Activated CD4-positive, alpha-beta T cell treated with anti-CD3 and anti-CD28 coated beads, Interleukin-2, amount 10 ng/mL, durations not matched to agents 7 days and 5 days (primary cell): ENCODE data around the gene DEFB132. TPM values are rescaled to one million over a fixed set of nuclear protein-coding genes. Genes with fewer than 3 reads are reported as not detected.

Experiments used
- CTCF ChIA-PET: fragments of 350-600 bp; sonication (Branson Sonifier 250); formaldehyde crosslinking; loops from one replicate; lab custom pipeline; 2021; ENCODE audit warnings: antibody characterized with exemption; lab: Charles Lee
- POLR2A ChIA-PET: fragments of 350-600 bp; sonication (Branson Sonifier 250); formaldehyde crosslinking; loops from one replicate; lab custom pipeline; 2021; ENCODE audit warnings: antibody characterized with exemption; lab: Charles Lee
- DNase-seq: peaks from one replicate; pipeline ENCODE4 v3.0.0-alpha.2; 2020
- H3K27ac Mint-ChIP-seq: one replicate; pipeline ENCODE4 v1.8.0; 2021; ENCODE audit warnings: mild to moderate bottlenecking, moderate library complexity, mixed read lengths
- H3K27me3 Mint-ChIP-seq: one replicate; pipeline ENCODE4 v1.8.0; 2021; ENCODE audit warnings: mixed read lengths
- H3K36me3 Mint-ChIP-seq: one replicate; pipeline ENCODE4 v1.8.0; 2021; ENCODE audit warnings: low read depth, mixed read lengths
- H3K4me1 Mint-ChIP-seq: one replicate; pipeline ENCODE4 v1.8.0; 2021; ENCODE audit warnings: mixed read lengths
- H3K4me3 Mint-ChIP-seq: one replicate; pipeline ENCODE4 v1.8.0; 2021; ENCODE audit warnings: mild to moderate bottlenecking, moderate library complexity, mixed read lengths
- H3K9me3 Mint-ChIP-seq: one replicate; pipeline ENCODE4 v1.8.0; 2021; ENCODE audit warnings: mixed read lengths
- total RNA-seq, 2 experiments: library from RNA; stranded (reverse); gene quantifications; one replicate each; pipeline ENCODE4 v1.2.3, GENCODE V29; 2021

DEFB132 gene
- total RNA-seq, 2 experiments from 2014 or later = not detected

DNA sequence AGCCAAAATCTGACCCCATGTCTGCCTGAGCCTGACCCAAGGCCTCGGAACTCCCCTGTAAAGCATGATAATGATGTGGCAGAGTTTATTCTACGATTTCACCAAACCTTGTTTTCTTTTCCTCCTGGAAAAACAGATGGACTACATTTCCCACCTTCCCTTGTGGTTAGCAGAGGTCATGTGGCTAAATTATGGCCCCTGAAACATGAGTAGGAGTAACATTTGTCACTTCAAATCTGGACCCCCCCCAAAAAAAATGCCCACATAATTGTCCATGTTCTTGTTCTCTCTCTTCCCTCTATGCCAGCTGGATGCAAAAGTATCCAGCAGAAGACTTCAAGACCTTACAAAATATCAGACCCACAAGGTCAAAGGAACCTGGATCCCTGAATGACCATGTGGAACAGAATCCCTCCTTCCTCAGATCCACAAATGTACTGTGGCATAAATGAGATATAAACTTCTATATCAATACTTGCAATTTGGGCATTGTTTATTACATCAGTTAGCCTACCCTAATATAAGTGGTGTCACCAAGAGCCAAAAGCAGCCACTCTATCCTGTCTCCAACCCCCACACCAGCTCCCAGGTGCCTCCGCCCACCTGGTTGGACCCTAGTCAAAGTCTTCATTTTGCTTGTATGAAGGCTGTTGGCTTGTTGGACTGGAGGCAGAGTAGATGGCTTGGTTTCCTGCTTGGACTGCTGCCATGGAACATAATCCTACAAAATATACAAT, 31.6 kb downstream of the DEFB132 start:
- no peak for DNase-seq
- no peaks in the 10 kb centered on the region for H3K27me3 Mint-ChIP-seq

DNA sequence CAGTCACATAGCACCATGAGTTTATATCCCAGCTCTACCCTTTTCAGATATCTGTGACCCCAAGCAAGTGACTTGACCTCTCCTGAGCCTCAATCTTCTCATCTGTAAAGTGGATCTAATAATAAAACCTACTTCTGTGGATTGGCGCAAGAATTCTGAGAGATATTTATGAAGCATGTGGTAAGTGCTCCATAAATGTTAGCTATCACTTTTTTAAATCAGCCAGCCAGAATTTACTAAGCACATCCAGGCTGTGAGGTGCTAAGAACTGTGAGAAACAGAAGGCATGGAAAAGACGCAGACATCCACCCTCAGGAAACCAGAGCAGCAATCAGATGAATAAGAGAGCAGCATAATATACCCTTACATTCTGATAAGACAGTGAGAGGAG, 32.2 kb downstream of the DEFB132 start:
- no peaks in the 10 kb centered on the region for H3K27me3 Mint-ChIP-seq
- H3K36me3 Mint-ChIP-seq = peaks cover 3% of the 10 kb centered on the region
- no peaks in the 10 kb centered on the region for H3K9me3 Mint-ChIP-seq
- no peak for DNase-seq
- peaks cover 27% of the 10 kb centered on the region for H3K4me1 Mint-ChIP-seq
- no peak overlapping the region for H3K27ac Mint-ChIP-seq
- POLR2A ChIA-PET = no interaction called here
- no peak overlapping the region for H3K4me3 Mint-ChIP-seq
- CTCF ChIA-PET = no interaction called here

More for the DNA sequence above, 31.6 kb downstream of the DEFB132 start:
- peaks cover 3% of the 10 kb centered on the region for H3K36me3 Mint-ChIP-seq
- H3K4me1 Mint-ChIP-seq = peaks cover 26% of the 10 kb centered on the region
- H3K4me3 Mint-ChIP-seq = no peak overlapping the region
- ChIA-PET POLR2A (no interaction called here), CTCF (no interaction called here)
- H3K27ac Mint-ChIP-seq = no peak overlapping the region
- no peaks in the 10 kb centered on the region for H3K9me3 Mint-ChIP-seq

DNA sequence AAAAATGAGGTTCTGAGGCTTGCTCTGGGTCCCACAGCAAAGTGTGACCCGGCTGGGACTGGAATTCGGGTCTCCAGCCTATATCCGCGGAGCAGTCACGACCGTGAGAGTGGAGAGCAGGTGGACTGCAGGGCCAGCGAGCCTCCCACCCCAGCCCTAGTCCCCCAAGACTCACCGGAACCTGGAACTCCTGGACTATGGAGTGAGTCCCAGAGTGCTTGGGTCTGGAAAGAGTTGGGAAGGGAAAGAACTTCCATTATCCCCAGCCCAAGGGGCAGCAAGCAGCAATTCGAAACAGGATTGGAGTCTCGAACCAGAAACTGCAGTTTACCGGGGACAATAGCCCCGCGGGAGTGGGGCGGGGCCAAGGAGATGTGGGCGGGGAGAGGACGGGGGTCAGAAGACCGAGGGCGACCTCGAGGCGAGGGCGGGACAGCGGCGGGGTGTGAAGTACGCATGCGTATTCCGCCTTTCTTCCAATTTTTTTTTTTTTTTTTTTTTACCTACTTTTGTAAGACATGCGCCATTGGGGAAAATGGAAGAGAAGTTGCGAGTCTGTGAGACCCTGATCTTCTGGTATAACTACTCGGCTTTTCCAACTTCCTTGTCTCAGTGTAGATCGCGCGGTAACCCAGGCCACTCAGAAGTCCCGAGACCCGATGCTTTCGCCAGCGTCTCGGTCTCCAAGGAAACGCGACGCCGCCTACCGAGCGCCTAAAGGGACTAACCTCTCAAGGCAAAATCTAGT, 32.7 kb downstream of the DEFB132 start, which contains the start of gene C20orf96:
TSS of gene C20orf96 (minus strand) at position 667 of the 748 bp plus-strand sequence. CDS start at position 527, 140 bp downstream.
- ChIA-PET POLR2A (no interaction called here), CTCF (no interaction called here)
- H3K27me3 Mint-ChIP-seq = no peaks in the 10 kb centered on the region
- H3K36me3 Mint-ChIP-seq = peaks cover 3% of the 10 kb centered on the region
- H3K4me3 Mint-ChIP-seq = no peak within 1 kb of the TSS
- no peaks in the 10 kb centered on the region for H3K9me3 Mint-ChIP-seq
- H3K27ac Mint-ChIP-seq = no peak within 1 kb of the TSS
- H3K4me1 Mint-ChIP-seq = peaks cover 32% of the 10 kb centered on the region
- DNase-seq = peak; percentile 91

DNA sequence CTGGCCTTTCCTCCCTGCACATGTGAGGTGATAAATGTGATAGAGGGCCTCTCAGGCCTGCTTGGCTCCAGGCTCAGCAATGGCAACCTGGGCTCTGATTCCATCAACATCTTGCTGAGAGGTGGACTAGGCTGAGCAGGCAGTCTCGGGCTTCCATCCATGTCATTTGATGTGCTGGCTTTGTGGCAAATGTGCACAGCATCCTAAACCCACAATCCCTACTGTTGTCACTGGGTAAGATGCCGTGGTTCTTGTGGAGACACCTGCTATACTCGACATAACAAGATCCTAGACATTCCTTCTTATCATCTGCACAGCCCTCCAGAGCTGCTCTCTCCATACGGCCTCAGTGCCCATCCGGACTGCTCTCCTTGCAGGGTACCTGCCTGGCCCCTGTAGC, 37.1 kb downstream of the DEFB132 start:
- Mint-ChIP-seq H3K36me3 (peaks cover 21% of the 10 kb centered on the region), H3K27ac (no peak overlapping the region), H3K9me3 (no peaks in the 10 kb centered on the region), H3K27me3 (no peaks in the 10 kb centered on the region), H3K4me1 (peaks cover 35% of the 10 kb centered on the region), H3K4me3 (no peak overlapping the region)
- DNase-seq = no peak
- CTCF ChIA-PET = interaction anchor here (0.9 kb wide), 1 partner anchor 9 kb away, joined by 3 read pairs; no protein-coding TSS in a partner anchor
- POLR2A ChIA-PET = no interaction called here

DNA sequence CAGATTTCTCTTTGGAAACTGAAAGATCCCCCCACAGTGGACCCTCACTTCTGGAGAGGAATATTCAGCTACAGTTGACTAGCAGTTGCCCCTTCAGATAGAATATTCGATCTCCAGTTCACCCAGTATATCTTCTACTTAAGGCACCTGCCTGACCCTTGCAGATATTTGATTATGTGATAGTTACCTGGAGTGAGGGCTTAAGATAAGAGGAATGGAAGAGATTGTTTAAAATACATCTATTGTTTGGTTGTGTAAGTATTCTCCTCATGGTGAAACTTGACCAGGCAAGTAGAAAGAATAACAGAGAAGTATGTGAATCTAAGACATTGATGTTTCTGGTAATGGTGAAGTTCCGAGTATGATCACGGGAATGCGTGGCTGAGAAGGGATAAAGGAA, 38.3 kb downstream of the DEFB132 start:
- CTCF ChIA-PET = no interaction called here
- POLR2A ChIA-PET = no interaction called here

DNA sequence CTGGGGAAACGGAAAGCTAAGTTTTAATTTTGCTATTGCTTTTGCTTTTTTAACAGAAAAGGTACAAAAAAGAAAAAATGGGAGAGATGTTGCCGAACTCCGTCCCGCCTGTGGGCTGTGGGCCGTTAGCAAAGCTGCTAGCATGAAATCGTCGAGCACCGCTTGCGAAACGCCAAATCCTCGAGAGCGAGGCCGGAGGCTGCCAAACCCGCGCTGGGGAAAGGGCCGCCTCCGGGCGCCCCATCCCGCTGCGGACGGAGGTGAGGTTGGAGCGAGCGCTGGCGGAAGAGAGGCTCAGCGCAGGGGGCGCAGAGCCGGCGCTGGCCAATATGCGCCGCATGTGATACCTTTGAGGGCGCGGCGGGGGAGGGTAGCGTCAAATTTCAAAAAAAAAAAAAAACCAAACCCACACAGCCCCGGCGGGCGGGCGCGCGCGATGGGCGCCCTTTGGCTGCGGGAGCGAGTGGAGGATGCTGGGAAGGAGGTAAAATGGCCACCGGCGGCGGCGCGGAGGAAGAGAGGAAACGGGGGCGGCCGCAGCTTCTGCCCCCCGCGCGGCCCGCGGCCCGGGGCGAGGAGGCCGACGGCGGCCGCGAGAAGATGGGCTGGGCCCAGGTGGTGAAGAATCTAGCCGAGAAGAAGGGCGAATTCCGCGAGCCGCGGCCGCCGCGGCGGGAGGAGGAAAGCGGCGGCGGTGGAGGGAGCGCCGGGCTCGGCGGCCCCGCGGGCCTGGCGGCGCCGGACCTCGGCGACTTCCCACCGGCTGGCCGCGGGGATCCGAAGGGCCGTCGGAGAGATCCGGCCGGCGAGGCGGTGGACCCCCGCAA, 39.8 kb downstream of the DEFB132 start, which contains the start of gene ZCCHC3:
TSS of gene ZCCHC3 (plus strand) at position 473 of the 827 bp plus-strand sequence. CDS start at position 490, 17 bp downstream.
- DNase-seq = peak; percentile 87
- H3K4me3 Mint-ChIP-seq = peak within 1 kb of the TSS; percentile 98
- H3K27ac Mint-ChIP-seq = peak within 1 kb of the TSS; percentile 100
- ChIA-PET CTCF (interaction anchor here (0.5 to 1.1 kb wide), 3 partner anchors 19 to 228 kb away, joined by 3 read pairs; no protein-coding TSS in a partner anchor), POLR2A (no interaction called here)
- H3K4me1 Mint-ChIP-seq = peaks cover 53% of the 10 kb centered on the region
- peaks cover 42% of the 10 kb centered on the region for H3K36me3 Mint-ChIP-seq
- no peaks in the 10 kb centered on the region for H3K27me3 Mint-ChIP-seq
- no peaks in the 10 kb centered on the region for H3K9me3 Mint-ChIP-seq

More for the DNA sequence above, 38.3 kb downstream of the DEFB132 start:
- peaks cover 31% of the 10 kb centered on the region for H3K36me3 Mint-ChIP-seq
- H3K27ac Mint-ChIP-seq = peak overlapping the region; percentile 100
- peaks cover 39% of the 10 kb centered on the region for H3K4me1 Mint-ChIP-seq
- H3K27me3 Mint-ChIP-seq = no peaks in the 10 kb centered on the region
- DNase-seq = no peak
- no peaks in the 10 kb centered on the region for H3K9me3 Mint-ChIP-seq
- H3K4me3 Mint-ChIP-seq = peak overlapping the region; percentile 98

DNA sequence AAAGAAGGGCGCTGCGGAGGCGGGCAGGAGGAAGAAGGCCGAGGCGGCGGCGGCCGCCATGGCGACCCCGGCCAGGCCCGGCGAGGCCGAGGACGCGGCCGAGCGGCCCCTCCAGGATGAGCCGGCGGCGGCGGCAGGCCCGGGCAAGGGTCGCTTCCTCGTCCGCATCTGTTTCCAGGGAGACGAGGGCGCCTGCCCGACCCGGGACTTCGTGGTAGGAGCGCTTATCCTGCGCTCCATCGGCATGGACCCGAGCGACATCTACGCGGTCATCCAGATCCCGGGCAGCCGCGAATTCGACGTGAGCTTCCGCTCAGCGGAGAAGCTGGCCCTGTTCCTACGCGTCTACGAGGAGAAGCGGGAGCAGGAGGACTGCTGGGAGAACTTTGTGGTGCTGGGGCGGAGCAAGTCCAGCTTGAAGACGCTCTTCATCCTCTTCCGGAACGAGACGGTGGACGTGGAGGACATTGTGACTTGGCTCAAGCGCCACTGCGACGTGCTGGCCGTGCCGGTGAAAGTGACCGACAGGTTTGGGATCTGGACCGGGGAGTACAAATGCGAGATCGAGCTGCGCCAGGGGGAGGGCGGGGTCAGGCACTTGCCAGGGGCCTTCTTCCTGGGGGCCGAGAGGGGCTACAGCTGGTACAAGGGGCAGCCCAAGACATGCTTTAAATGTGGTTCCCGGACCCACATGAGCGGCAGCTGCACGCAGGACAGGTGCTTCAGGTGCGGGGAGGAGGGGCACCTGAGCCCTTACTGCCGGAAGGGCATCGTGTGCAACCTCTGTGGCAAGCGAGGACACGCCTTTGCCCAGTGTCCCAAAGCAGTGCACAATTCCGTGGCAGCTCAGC, 40.6 kb downstream of the DEFB132 start:
- CTCF ChIA-PET = interaction anchor here (0.6 to 1.4 kb wide), 2 partner anchors 19 to 32 kb away, joined by 3 read pairs; no protein-coding TSS in a partner anchor
- H3K27me3 Mint-ChIP-seq = no peaks in the 10 kb centered on the region
- POLR2A ChIA-PET = no interaction called here
- H3K36me3 Mint-ChIP-seq = peaks cover 43% of the 10 kb centered on the region
- peaks cover 54% of the 10 kb centered on the region for H3K4me1 Mint-ChIP-seq
- peak overlapping the region; percentile 98 for H3K27ac Mint-ChIP-seq
- H3K9me3 Mint-ChIP-seq = no peaks in the 10 kb centered on the region
- DNase-seq = peak; percentile 56
- H3K4me3 Mint-ChIP-seq = peak overlapping the region; percentile 89

DNA sequence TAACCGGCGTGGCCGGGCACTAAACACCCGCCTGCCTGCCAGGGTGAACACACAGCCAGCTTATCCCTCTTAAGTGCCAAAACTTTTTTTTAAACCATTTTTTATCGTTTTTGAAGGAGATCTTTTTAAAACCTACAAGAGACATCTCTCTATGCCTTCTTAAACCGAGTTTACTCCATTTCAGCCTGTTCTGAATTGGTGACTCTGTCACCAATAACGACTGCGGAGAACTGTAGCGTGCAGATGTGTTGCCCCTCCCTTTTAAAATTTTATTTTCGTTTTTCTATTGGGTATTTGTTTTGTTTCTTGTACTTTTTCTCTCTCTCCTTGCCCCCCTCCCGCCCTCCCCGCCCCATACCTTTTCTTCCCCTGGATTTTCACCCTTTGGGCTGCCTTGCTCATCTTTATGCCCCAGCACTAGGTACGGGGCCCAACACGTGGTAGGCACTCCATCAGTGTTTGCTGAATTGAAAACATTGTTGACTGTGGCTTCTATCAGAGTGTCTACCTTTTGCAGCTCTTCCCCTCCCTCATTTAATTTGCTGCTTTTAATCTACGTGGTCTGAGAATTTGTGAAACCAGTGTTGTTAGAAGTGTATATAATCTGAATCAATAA, 41.4 kb downstream of the DEFB132 start:
- POLR2A ChIA-PET = no interaction called here

DNA sequence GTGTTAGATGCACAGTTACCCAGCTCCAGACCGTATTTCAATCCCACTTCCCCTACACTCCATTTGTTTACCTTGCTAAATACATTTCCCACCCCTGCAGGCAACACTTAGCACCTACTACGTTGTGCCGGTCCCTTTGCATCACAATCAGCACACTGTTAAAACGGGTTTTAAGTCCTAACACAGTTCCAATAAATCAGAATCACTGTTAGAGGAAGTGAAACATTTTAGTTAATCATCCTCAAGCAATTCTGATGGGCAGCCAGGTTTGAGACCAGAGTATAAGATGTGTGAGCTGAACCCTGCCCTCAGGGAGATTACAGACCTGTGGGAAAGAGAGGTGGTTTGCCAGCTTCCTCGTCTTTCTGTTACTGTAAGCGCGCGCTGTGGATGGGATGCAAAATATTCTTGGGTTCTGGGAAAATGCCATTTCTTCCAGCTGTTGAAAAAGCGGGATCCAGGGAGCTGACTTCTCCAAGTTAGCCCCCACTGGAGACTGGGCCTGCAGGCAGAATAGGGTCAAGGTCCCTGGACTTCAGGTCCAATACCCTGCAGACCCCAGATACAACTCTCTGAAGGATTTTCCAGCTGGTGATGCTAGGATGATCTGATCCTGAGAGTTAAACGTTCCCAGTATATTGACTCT, 42.9 kb downstream of the DEFB132 start:
- Mint-ChIP-seq H3K36me3 (peaks cover 43% of the 10 kb centered on the region), H3K4me3 (peak overlapping the region; percentile 7), H3K4me1 (peaks cover 47% of the 10 kb centered on the region), H3K27ac (no peak overlapping the region), H3K27me3 (no peaks in the 10 kb centered on the region), H3K9me3 (no peaks in the 10 kb centered on the region)
- ChIA-PET POLR2A (interaction anchor here (0.7 kb wide), 1 partner anchor 154 kb away, joined by 3 read pairs; no protein-coding TSS in a partner anchor), CTCF (interaction anchor here (1.3 to 2.4 kb wide), 3 partner anchors 12 to 30 kb away, joined by 4 to 9 read pairs (median 7); no protein-coding TSS in a partner anchor)
- DNase-seq = no peak

More for the DNA sequence above, 41.4 kb downstream of the DEFB132 start:
- peak overlapping the region; percentile 98 for H3K27ac Mint-ChIP-seq
- no peaks in the 10 kb centered on the region for H3K9me3 Mint-ChIP-seq
- CTCF ChIA-PET = interaction anchor here (0.7 to 2.2 kb wide), 4 partner anchors 11 to 32 kb away, joined by 3 to 9 read pairs (median 4); no protein-coding TSS in a partner anchor
- H3K4me1 Mint-ChIP-seq = peaks cover 54% of the 10 kb centered on the region
- H3K36me3 Mint-ChIP-seq = peaks cover 43% of the 10 kb centered on the region
- peak; percentile 15 for DNase-seq
- no peaks in the 10 kb centered on the region for H3K27me3 Mint-ChIP-seq
- H3K4me3 Mint-ChIP-seq = peak overlapping the region; percentile 89

DNA sequence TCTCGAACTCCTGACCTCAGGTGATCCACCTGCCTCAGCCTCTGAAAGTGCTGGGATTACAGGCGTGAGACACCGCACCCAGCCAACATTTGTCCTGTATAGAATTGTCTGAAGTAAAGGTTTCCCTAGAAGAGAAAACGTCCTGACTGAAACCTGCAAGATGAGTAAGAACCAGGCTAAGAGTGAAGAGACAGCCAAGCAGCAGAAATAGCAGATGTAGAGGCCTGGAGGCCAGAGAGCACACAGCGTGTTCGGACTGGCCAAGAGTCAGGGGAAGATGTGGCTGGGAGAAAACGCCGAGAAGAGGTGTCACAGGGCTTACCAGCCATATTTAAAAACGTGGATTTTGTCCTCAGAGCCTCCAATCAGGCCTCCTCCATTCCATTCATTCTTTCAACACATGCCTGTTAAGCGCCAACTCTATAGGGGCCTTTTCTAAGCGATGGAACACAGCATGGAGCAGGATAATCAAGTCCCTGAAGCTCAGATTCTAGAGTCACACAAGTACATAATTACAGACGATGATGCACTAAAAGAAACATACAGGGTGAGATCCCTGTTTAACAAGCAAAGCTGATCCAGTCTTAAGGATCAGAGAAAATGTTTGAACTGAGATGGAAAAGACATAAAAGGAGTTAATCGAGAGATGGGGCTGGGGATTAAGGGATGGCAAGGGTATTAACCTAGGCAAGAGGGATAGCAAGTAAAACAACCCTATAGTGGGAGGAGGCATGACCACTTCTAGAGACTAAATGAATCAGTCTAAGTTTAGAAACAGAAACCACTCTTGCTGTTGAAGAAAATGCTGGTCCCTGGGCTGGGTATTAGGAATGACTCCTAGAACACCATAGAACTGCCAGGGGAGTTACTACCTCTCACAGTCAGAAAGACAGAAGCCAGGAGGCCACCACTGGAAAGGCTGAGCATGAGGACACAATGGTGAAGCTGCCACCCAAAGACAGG, 44.6 kb downstream of the DEFB132 start:
- Mint-ChIP-seq H3K4me1 (peaks cover 33% of the 10 kb centered on the region), H3K9me3 (no peaks in the 10 kb centered on the region), H3K27ac (no peak overlapping the region), H3K4me3 (no peak overlapping the region), H3K36me3 (peaks cover 40% of the 10 kb centered on the region), H3K27me3 (no peaks in the 10 kb centered on the region)
- ChIA-PET POLR2A (no interaction called here), CTCF (interaction anchor here (0.9 to 2.4 kb wide), 2 partner anchors 20 to 22 kb away, joined by 3 to 7 read pairs; no protein-coding TSS in a partner anchor)
- no peak for DNase-seq
